DOHH2 (cell line): ENCODE measurements around the gene KLRF1.

Source experiments
- CTCF ChIP-seq: fragments of 200-600 bp; sonication (generic); IDR thresholded peaks from one replicate; pipeline ENCODE4 v1.5.1; 2014; ENCODE audit warnings: antibody characterized with exemption, mild to moderate bottlenecking, low read depth, low read length; ENCODE audit not compliant: poor library complexity, severe bottlenecking
- EZH2phosphoT487 ChIP-seq: fragments of 200-600 bp; sonication (generic); IDR thresholded peaks from 2 replicates; pipeline ENCODE4 v1.6.1; 2017; ENCODE audit warnings: borderline replicate concordance, mild to moderate bottlenecking, antibody characterized with exemption, low read length, moderate library complexity, mixed read lengths

- no peak for TF ChIP-seq CTCF
- TF ChIP-seq EZH2phosphoT487, result no peak
Measured at GRCh38 chr12:9848899-9849298, 21.6 kb downstream of the KLRF1 start.
